H9 (cell line): ENCODE results near the gene DLG5. TPM values are rescaled to one million over a fixed set of nuclear protein-coding genes. Genes with fewer than 3 reads are reported as not detected.

Source experiments
- DNase-seq: peaks from one replicate; pipeline ENCODE4 v3.0.0-alpha.2; 2017
- H2AFZ ChIP-seq: one replicate; pipeline ENCODE4 v1.6.1; 2013; ENCODE audit warnings: mild to moderate bottlenecking, low read length, control low read depth, moderate library complexity
- H2AK5ac ChIP-seq: 2 replicates; pipeline ENCODE4 v1.6.1; 2013; ENCODE audit warnings: low read length, control low read depth, mixed read lengths; ENCODE audit not compliant: insufficient read length
- H2BK120ac ChIP-seq: one replicate; pipeline ENCODE4 v1.6.1; 2013; ENCODE audit warnings: low read depth, mild to moderate bottlenecking, low read length, control low read depth, inconsistent platforms; ENCODE audit not compliant: poor library complexity, severe bottlenecking
- H2BK12ac ChIP-seq: 2 replicates; pipeline ENCODE4 v1.6.1; 2013; ENCODE audit warnings: low read length, control low read depth, mixed read lengths, low read depth; ENCODE audit not compliant: insufficient read length
- H2BK15ac ChIP-seq: 2 replicates; pipeline ENCODE4 v1.6.1; 2013; ENCODE audit warnings: low read depth, low read length, control low read depth
- H2BK20ac ChIP-seq: one replicate; pipeline ENCODE4 v1.6.1; 2013; ENCODE audit warnings: low read depth, mild to moderate bottlenecking, low read length, control low read depth, inconsistent platforms; ENCODE audit not compliant: poor library complexity, severe bottlenecking
- H2BK5ac ChIP-seq: 2 replicates; pipeline ENCODE4 v1.6.1; 2013; ENCODE audit warnings: low read length, control low read depth, mixed read lengths; ENCODE audit not compliant: insufficient read length
- H3K14ac ChIP-seq: 2 replicates; pipeline ENCODE4 v1.6.1; 2013; ENCODE audit warnings: low read length, control low read depth; ENCODE audit not compliant: insufficient read depth
- H3K18ac ChIP-seq: 2 replicates; pipeline ENCODE4 v1.6.1; 2013; ENCODE audit warnings: low read depth, mild to moderate bottlenecking, mixed read lengths, low read length, control low read depth; ENCODE audit not compliant: insufficient read length
- H3K23ac ChIP-seq: 2 replicates; pipeline ENCODE4 v1.6.1; 2013; ENCODE audit warnings: low read length, control low read depth, mixed read lengths, low read depth; ENCODE audit not compliant: insufficient read length
- H3K23me2 ChIP-seq: 2 replicates; pipeline ENCODE4 v1.6.1; 2013; ENCODE audit warnings: low read depth, mild to moderate bottlenecking, mixed read lengths, low read length, control low read depth; ENCODE audit not compliant: insufficient read length, poor library complexity, severe bottlenecking
- H3K27ac ChIP-seq: 2 replicates; pipeline ENCODE4 v1.5.1; 2013; ENCODE audit warnings: low read length, control low read depth, mixed read lengths, low read depth; ENCODE audit not compliant: insufficient read length
- H3K27me3 ChIP-seq: 2 replicates; pipeline ENCODE4 v1.6.1; 2013; ENCODE audit warnings: low read length, control low read depth, inconsistent platforms; ENCODE audit not compliant: insufficient read depth
- H3K4ac ChIP-seq: 2 replicates; pipeline ENCODE4 v1.6.1; 2013; ENCODE audit warnings: low read depth, mild to moderate bottlenecking, control low read depth, inconsistent platforms, low read length, moderate library complexity
- H3K4me1 ChIP-seq: 2 replicates; pipeline ENCODE4 v1.6.1; 2013; ENCODE audit warnings: low read length, control low read depth, inconsistent platforms; ENCODE audit not compliant: insufficient read depth
- H3K4me2 ChIP-seq: 2 replicates; pipeline ENCODE4 v1.6.1; 2013; ENCODE audit warnings: low read length, control low read depth, mixed read lengths; ENCODE audit not compliant: insufficient read length, insufficient read depth
- H3K56ac ChIP-seq: 2 replicates; pipeline ENCODE4 v1.6.1; 2013; ENCODE audit warnings: low read depth, mild to moderate bottlenecking, mixed read lengths, low read length, control low read depth; ENCODE audit not compliant: insufficient read length
- H3K79me1 ChIP-seq: 2 replicates; pipeline ENCODE4 v1.6.1; 2013; ENCODE audit warnings: low read depth, mild to moderate bottlenecking, moderate library complexity, low read length, control low read depth, inconsistent platforms; ENCODE audit not compliant: insufficient read depth, poor library complexity, severe bottlenecking
- H3K79me2 ChIP-seq: 2 replicates; pipeline ENCODE4 v1.6.1; 2013; ENCODE audit warnings: low read length, control low read depth, inconsistent platforms; ENCODE audit not compliant: insufficient read depth
- H3K9ac ChIP-seq: 2 replicates; pipeline ENCODE4 v1.6.1; 2013; ENCODE audit warnings: low read length, control low read depth, mixed read lengths; ENCODE audit not compliant: insufficient read length; ENCODE audit errors: extremely low read depth
- H3K9me3 ChIP-seq: one replicate; pipeline ENCODE4 v1.6.1; 2013; ENCODE audit warnings: low read depth, low read length, inconsistent platforms; ENCODE audit not compliant: control insufficient read depth
- H3T11ph ChIP-seq: one replicate; pipeline ENCODE4 v1.6.1; 2013; ENCODE audit warnings: mild to moderate bottlenecking, low read length, control low read depth, inconsistent platforms
- H4K20me1 ChIP-seq: one replicate; pipeline ENCODE4 v1.6.1; 2013; ENCODE audit not compliant: control insufficient read depth, insufficient read length, insufficient read depth
- H4K5ac ChIP-seq: 2 replicates; pipeline ENCODE4 v1.6.1; 2013; ENCODE audit warnings: low read depth, mild to moderate bottlenecking, mixed read lengths, low read length, control low read depth; ENCODE audit not compliant: insufficient read length
- H4K8ac ChIP-seq: replicated peaks from 2 replicates; pipeline ENCODE4 v1.6.1; 2013; ENCODE audit warnings: low read length, control low read depth, mixed read lengths, low read depth; ENCODE audit not compliant: insufficient read length
- H4K91ac ChIP-seq: 2 replicates; pipeline ENCODE4 v1.6.1; 2013; ENCODE audit warnings: low read depth, mild to moderate bottlenecking, moderate library complexity, mixed read lengths, low read length, control low read depth; ENCODE audit not compliant: insufficient read length
- H3K27ac Mint-ChIP-seq, 3 experiments: 2 replicates in 2 of 3; 3 replicates in 1 of 3; pipeline ENCODE4 v1.8.0; 2020 to 2021; ENCODE audit warnings: mixed read lengths in 3 of 3, mild to moderate bottlenecking in 1 of 3, moderate library complexity in 1 of 3
- H3K27me3 Mint-ChIP-seq: 2 replicates; pipeline ENCODE4 v1.8.0; 2021; ENCODE audit warnings: low read depth, mild to moderate bottlenecking, moderate library complexity, mixed read lengths
- H3K36me3 Mint-ChIP-seq, 3 experiments: 2 replicates in 2 of 3; 3 replicates in 1 of 3; pipeline ENCODE4 v1.8.0; 2020 to 2021; ENCODE audit warnings: low read depth in 3 of 3, mixed read lengths in 3 of 3; ENCODE audit not compliant: insufficient read depth in 1 of 3
- H3K4me1 Mint-ChIP-seq, 2 experiments: 2 replicates each; pipeline ENCODE4 v1.8.0; 2020; ENCODE audit warnings: mixed read lengths in 2 of 2
- H3K4me3 Mint-ChIP-seq, 2 experiments: 2 replicates in 1 of 2; 3 replicates in 1 of 2; pipeline ENCODE4 v1.8.0; 2020 to 2021; ENCODE audit warnings: mild to moderate bottlenecking in 2 of 2, mixed read lengths in 2 of 2, moderate library complexity in 1 of 2
- H3K9me3 Mint-ChIP-seq, 2 experiments: 2 replicates in 1 of 2; 3 replicates in 1 of 2; pipeline ENCODE4 v1.8.0; 2020; ENCODE audit warnings: mild to moderate bottlenecking in 2 of 2, mixed read lengths in 2 of 2, moderate library complexity in 1 of 2
- CTCF ChIP-seq: fragments of 200-600 bp; sonication (generic); conservative IDR thresholded peaks from 3 replicates; pipeline ENCODE4 v1.8.0; 2021; ENCODE audit warnings: antibody characterized with exemption, mild to moderate bottlenecking
- WGBS: extraction: QIAGEN DNeasy Blood & Tissue Kit; methylation state at CpG from one replicate; pipeline ENCODE4 v1.1.7; 2013; ENCODE audit warnings: missing lambda C conversion rate, low lambda C conversion rate, mixed read lengths; ENCODE audit not compliant: insufficient read length; ENCODE audit errors: extremely low coverage; 5-methylcytosine and 5-hydroxymethylcytosine counted together
- total RNA-seq: library from RNA; stranded (reverse); gene quantifications from 2 replicates; pipeline ENCODE4 v1.2.1, GENCODE V29; 2021

DLG5 gene
- total RNA-seq, 1 experiment from 2014 or later, result 67.4 TPM

GRCh38 chr10:77972148-77972547 lies 45.6 kb upstream of the DLG5 start:
- Mint-ChIP-seq H3K27ac (peak overlapping the region in 1 of 3 experiments; percentile 58; a peak in 1 of 7 replicates), H3K4me3 (no peak overlapping the region)
- H3K4me2 ChIP-seq, result no peak overlapping the region

More at GRCh38 chr10:77972148-77972547, 45.6 kb upstream of the DLG5 start:
- H2AK5ac ChIP-seq, result no peak overlapping the region
- H3K56ac ChIP-seq, result no peak overlapping the region
- H3T11ph ChIP-seq, result no peak overlapping the region
- no peak for DNase-seq
- H3K23me2 ChIP-seq, result no peaks in the 10 kb centered on the region
- H3K27ac ChIP-seq, result no peak overlapping the region
- no peak overlapping the region for H2AFZ ChIP-seq
- no peak overlapping the region for H3K4ac ChIP-seq
- no peak overlapping the region for H3K23ac ChIP-seq
- H2BK15ac ChIP-seq, result no peak overlapping the region
- no peak overlapping the region for H2BK12ac ChIP-seq
- H2BK120ac ChIP-seq, result no peak overlapping the region
- H2BK20ac ChIP-seq, result no peak overlapping the region
- no peaks in the 10 kb centered on the region for H3K9me3 ChIP-seq
- no peak for TF ChIP-seq CTCF
- WGBS, result no CpG with 5 or more reads among the region's 5 CpGs
- Mint-ChIP-seq H3K27me3 (no peaks in the 10 kb centered on the region), H3K9me3 (no peaks in the 10 kb centered on the region), H3K4me1 (peaks cover 17 to 18% of the 10 kb centered on the region in 2 experiments), H3K36me3 (peaks cover 4 to 20% (median 11%) of the 10 kb centered on the region in 3 experiments; a peak in 5 of 7 replicates)
- H3K27me3 ChIP-seq, result no peaks in the 10 kb centered on the region
- no peak overlapping the region for H2BK5ac ChIP-seq
- no peaks in the 10 kb centered on the region for H3K79me1 ChIP-seq
- H3K14ac ChIP-seq, result no peak overlapping the region
- no peak overlapping the region for H4K8ac ChIP-seq
- no peak overlapping the region for H3K18ac ChIP-seq
- H3K9ac ChIP-seq, result no peak overlapping the region
- H4K20me1 ChIP-seq, result no peaks in the 10 kb centered on the region
- no peak overlapping the region for H4K5ac ChIP-seq
- no peaks in the 10 kb centered on the region for H3K79me2 ChIP-seq
- no peak overlapping the region for H4K91ac ChIP-seq
- no peaks in the 10 kb centered on the region for H3K4me1 ChIP-seq
